Measurements from ENCODE around the gene HOXD9. TPM values are rescaled to one million over a fixed set of nuclear protein-coding genes. Genes with fewer than 3 reads are reported as not detected.

The HOXD9 gene
- total RNA-seq, 6 donors from 2014 or later, result 0.40 to 1.2 TPM; not detected in 4

- H3K4me3 ChIP-seq, result no peak overlapping the region
- DNase-seq, result peak in 1 of 2 donors; percentile 54
- peaks cover 5 to 44% (median 11%) of the 10 kb centered on the region in 4 donors for H3K4me1 ChIP-seq
- no peak overlapping the region for H3K27ac ChIP-seq
- peak in 1 of 2 donors; percentile 32 for ATAC-seq (ENCODE audit: low FRiP score in 2 of 2)
- 10 to 11% methylated on average over 39 to 45 of the region's 48 CpGs for WGBS, 2 donors
- no peaks in the 10 kb centered on the region for H3K9me3 ChIP-seq
- TF ChIP-seq CTCF (IDR thresholded peaks at IDR 0.05) (no peak), EP300 (IDR thresholded peaks at IDR 0.05) (no peak), POLR2A (IDR thresholded peaks at IDR 0.05) (no peak), POLR2AphosphoS5 (IDR thresholded peaks at IDR 0.05) (no peak)
- H3K27me3 ChIP-seq, result peaks cover 0 to 86% (median 43%) of the 10 kb centered on the region in 4 donors
- H3K36me3 ChIP-seq, result no peaks in the 10 kb centered on the region
Observed at GRCh38 chr2:176152350-176153181, 30.0 kb downstream of the HOXD9 start.

DNA sequence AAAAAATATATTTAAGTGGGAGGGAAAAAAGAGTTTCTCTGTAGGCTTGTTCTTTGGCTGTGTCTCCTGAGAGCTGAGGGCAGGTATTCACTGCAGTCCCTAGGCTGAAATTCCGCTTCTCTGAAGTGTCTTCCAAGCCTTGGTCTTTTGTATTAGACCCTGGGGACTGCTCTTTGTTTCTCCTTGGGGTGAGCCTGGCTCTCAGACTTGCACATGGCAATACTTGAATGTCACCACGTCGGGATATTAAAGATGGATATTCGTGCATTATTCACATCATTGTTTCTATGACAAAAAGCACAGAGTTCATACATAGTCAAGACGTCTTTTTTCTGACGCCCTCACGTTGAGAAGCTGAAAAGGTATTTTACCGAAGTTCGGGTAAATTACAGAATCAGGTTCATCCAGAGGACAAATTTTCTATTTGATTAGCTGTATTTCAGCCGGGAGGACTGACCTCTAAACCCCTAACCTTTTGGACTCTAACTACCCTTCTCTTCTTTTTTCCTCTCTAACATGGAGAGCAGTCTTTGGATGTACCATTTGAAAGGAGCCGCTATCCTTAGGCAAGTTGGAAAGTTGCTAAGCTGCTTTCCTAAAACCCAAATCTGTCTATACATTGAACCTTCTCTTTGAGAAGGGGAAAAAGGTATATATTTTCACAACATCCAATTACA, 32.2 kb downstream of the HOXD9 start:
- Histone ChIP-seq H3K27ac (no peak overlapping the region), H3K9me3 (no peaks in the 10 kb centered on the region), H3K4me3 (no peak overlapping the region), H3K36me3 (no peaks in the 10 kb centered on the region), H3K4me1 (peaks cover 6 to 43% (median 18%) of the 10 kb centered on the region in 4 donors), H3K27me3 (peaks cover 0 to 86% (median 43%) of the 10 kb centered on the region in 4 donors)
- no peak for ATAC-seq (ENCODE audit: low FRiP score in 2 of 2)
- no peak for DNase-seq
- WGBS, 2 donors, result 17 to 24% methylated on average over 11 of the region's 11 CpGs
- no peak for TF ChIP-seq CTCF (IDR thresholded peaks at IDR 0.05)
- no peak for TF ChIP-seq POLR2A (IDR thresholded peaks at IDR 0.05)
- TF ChIP-seq EP300 (IDR thresholded peaks at IDR 0.05), result no peak
- no peak for TF ChIP-seq POLR2AphosphoS5 (IDR thresholded peaks at IDR 0.05)

DNA sequence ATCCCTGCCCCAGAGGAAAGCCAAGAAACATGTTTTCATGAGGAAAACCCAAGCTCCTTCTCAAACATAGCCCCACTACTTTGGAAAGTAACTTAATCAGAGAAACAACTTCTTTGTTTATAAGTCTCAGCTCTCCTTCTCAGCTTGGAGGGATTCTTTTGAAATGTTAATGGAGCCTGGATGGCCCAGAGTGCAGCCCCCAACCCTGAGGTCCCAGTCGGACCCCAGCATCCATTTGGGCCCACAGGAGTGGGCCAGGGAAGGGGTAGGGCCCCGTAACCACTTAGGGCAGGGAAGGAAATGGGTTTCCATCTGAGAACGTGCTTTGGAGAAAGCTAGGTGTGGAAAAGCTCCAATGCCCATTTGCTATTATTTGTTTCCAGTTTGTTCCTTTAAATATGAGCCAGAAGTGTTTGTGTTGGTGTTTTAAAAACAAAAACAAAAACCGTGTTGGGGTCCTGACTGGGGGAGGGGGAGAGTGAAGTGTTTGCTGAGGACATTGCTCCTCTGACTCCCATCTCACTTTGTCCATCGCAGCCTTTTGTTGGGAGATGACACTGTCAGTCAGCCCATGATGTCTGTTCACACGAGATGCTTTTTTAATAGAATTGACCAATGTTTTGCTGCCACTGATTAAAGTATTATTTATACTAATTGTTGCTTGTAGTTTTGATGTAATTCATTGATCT, 33.0 kb downstream of the HOXD9 start:
- 10 to 14% methylated on average over 6 of the region's 6 CpGs for WGBS, 2 donors
- H3K4me1 ChIP-seq, result peaks cover 14 to 49% (median 25%) of the 10 kb centered on the region in 4 donors
- no peak overlapping the region for H3K27ac ChIP-seq
- DNase-seq (no peak), ATAC-seq (ENCODE audit: low FRiP score in 2 of 2) (no peak)
- TF ChIP-seq POLR2A (IDR thresholded peaks at IDR 0.05), result no peak
- TF ChIP-seq POLR2AphosphoS5 (IDR thresholded peaks at IDR 0.05), result no peak
- TF ChIP-seq CTCF (IDR thresholded peaks at IDR 0.05), result no peak
- no peak for TF ChIP-seq EP300 (IDR thresholded peaks at IDR 0.05)
- no peaks in the 10 kb centered on the region for H3K9me3 ChIP-seq
- peaks cover 0 to 86% (median 47%) of the 10 kb centered on the region in 4 donors for H3K27me3 ChIP-seq
- no peak overlapping the region for H3K4me3 ChIP-seq
- no peaks in the 10 kb centered on the region for H3K36me3 ChIP-seq

DNA sequence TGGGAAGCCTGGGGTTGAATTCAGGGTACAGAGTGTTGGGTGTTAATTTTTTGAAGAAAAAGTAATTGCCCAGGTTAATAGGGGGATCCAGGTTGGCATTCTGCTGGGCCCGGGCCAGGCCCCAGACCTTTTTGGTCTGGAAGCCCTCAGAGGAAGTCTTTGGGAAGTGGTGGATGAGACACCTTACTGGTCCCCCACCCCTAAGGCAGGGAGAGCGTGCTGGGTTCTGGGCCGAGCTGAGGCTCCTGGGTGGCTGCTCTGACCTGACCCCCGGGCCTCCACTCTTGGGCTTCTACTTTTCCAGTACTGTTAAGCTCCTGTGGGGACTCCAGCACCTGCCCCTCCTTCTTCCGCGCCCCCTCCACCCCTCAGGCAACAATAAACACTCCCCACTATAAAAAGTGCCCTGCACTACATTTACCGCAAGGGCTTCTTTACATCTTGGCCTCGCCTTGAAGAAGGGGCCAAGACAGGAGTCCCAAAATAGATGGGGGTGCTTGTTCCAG, 33.8 kb downstream of the HOXD9 start:
- no peak overlapping the region for H3K4me3 ChIP-seq
- TF ChIP-seq EP300 (IDR thresholded peaks at IDR 0.05) (no peak), POLR2A (IDR thresholded peaks at IDR 0.05) (no peak), CTCF (IDR thresholded peaks at IDR 0.05) (no peak), POLR2AphosphoS5 (IDR thresholded peaks at IDR 0.05) (no peak)
- no peaks in the 10 kb centered on the region for H3K9me3 ChIP-seq
- no peaks in the 10 kb centered on the region for H3K36me3 ChIP-seq
- peaks cover 0 to 86% (median 45%) of the 10 kb centered on the region in 4 donors for H3K27me3 ChIP-seq
- H3K4me1 ChIP-seq, result peaks cover 14 to 52% (median 27%) of the 10 kb centered on the region in 4 donors
- DNase-seq, result no peak
- no peak for ATAC-seq (ENCODE audit: low FRiP score in 2 of 2)
- no peak overlapping the region for H3K27ac ChIP-seq
- 16 to 36% methylated on average over 7 to 8 of the region's 8 CpGs for WGBS, 2 donors
